CD4-positive, alpha-beta T cell (primary cell): ENCODE data around the gene PTPRM. TPM values are rescaled to one million over a fixed set of nuclear protein-coding genes. Genes with fewer than 3 reads are reported as not detected.
"Not testable (repeated sequence)": the region's sequence is repeated elsewhere in the genome, so short reads cannot be mapped to it uniquely, and the experiment has no call there.

ENCODE experiments used
- ATAC-seq: fragments of 200-7000 bp; cut with Tn5 transposase; one replicate; pipeline ENCODE4 v1.10.0; 2022; ENCODE audit warnings: mild to moderate bottlenecking; ENCODE audit not compliant: poor library complexity
- CTCF ChIA-PET: fragments of 350-600 bp; sonication (Branson Sonifier 250); formaldehyde crosslinking; loops from one replicate; lab custom pipeline; 2021; ENCODE audit warnings: antibody characterized with exemption, inconsistent platforms; lab: Charles Lee
- POLR2A ChIA-PET: fragments of 350-600 bp; sonication (Branson Sonifier 250); formaldehyde crosslinking; loops from one replicate; lab custom pipeline; 2021; ENCODE audit warnings: antibody characterized with exemption, inconsistent platforms; lab: Charles Lee
- DNase-seq, 14 experiments: peaks; one replicate each; pipeline ENCODE4 v3.0.0-alpha.2; 2013 to 2020; ENCODE audit warnings: mixed read lengths in 2 of 14
- H3K27ac ChIP-seq, 2 donors: one replicate each; pipeline versions ENCODE4 v1.5.1 to v1.7.0; 2013; ENCODE audit warnings: low read length in 2 of 2, low read depth in 1 of 2, mild to moderate bottlenecking in 1 of 2
- H3K27me3 ChIP-seq, 2 experiments: 1 replicate in 1 of 2; 2 replicates in 1 of 2; pipeline versions ENCODE4 v1.6.1 to v1.7.0; 2013; ENCODE audit warnings: low read length in 2 of 2, control low read depth in 1 of 2, mild to moderate bottlenecking in 1 of 2, moderate library complexity in 1 of 2; ENCODE audit not compliant: insufficient read depth in 2 of 2, control insufficient read depth in 1 of 2
- H3K36me3 ChIP-seq: one replicate; pipeline ENCODE4 v1.6.1; 2013; ENCODE audit warnings: low read length, control low read depth; ENCODE audit not compliant: insufficient read depth
- H3K4me1 ChIP-seq: one replicate; pipeline ENCODE4 v1.6.1; 2013; ENCODE audit warnings: low read length, control low read depth; ENCODE audit not compliant: insufficient read depth
- H3K4me3 ChIP-seq: one replicate; pipeline ENCODE4 v1.5.1; 2013; ENCODE audit warnings: mild to moderate bottlenecking, low read length, moderate library complexity
- H3K9me3 ChIP-seq, 2 experiments: 1 replicate in 1 of 2; 2 replicates in 1 of 2; pipeline versions ENCODE4 v1.6.1 to v1.7.0; 2013; ENCODE audit warnings: low read length in 2 of 2, mild to moderate bottlenecking in 2 of 2, control low read depth in 1 of 2, moderate library complexity in 1 of 2; ENCODE audit not compliant: control insufficient read depth in 1 of 2, insufficient read depth in 1 of 2
- H3K27ac Mint-ChIP-seq: one replicate; pipeline ENCODE4 v1.8.0; 2020; ENCODE audit warnings: mixed read lengths
- H3K27me3 Mint-ChIP-seq: one replicate; pipeline ENCODE4 v1.8.0; 2021; ENCODE audit warnings: mixed read lengths
- H3K36me3 Mint-ChIP-seq: one replicate; pipeline ENCODE4 v1.8.0; 2021; ENCODE audit warnings: low read depth, mixed read lengths
- H3K4me1 Mint-ChIP-seq: one replicate; pipeline ENCODE4 v1.8.0; 2021; ENCODE audit warnings: low read depth, mixed read lengths
- H3K4me3 Mint-ChIP-seq: one replicate; pipeline ENCODE4 v1.8.0; 2020; ENCODE audit warnings: mild to moderate bottlenecking, mixed read lengths
- H3K9me3 Mint-ChIP-seq: one replicate; pipeline ENCODE4 v1.8.0; 2020; ENCODE audit warnings: mixed read lengths
- intact Hi-C, 2 experiments: fragments of 100-400 bp; cut with DNase I in 1 of 2; cut with micrococcal nuclease in 1 of 2; formaldehyde crosslinking; loops; one replicate each; pipeline versions ENCODE4 v1.15.1 to v1.9.0; 2023 to 2025; cut with DNase I, micrococcal nuclease
- total RNA-seq, 174 experiments: library from RNA in 2 of 174; stranded (reverse) in 2 of 174; gene quantifications; one replicate each; pipeline ENCODE4 v1.2.3 and lab custom pipeline; 2021 to 2026
- TF ChIP-seq, protein P1 (sequence below): fragments of 200-600 bp; IDR thresholded peaks from one replicate; pipeline ENCODE4 v1.8.0; 2022; ENCODE audit warnings: antibody characterized with exemption, mild to moderate bottlenecking

Gene PTPRM
- total RNA-seq, 2 experiments from 2014 or later: 21.7 to 21.9 TPM

DNA sequence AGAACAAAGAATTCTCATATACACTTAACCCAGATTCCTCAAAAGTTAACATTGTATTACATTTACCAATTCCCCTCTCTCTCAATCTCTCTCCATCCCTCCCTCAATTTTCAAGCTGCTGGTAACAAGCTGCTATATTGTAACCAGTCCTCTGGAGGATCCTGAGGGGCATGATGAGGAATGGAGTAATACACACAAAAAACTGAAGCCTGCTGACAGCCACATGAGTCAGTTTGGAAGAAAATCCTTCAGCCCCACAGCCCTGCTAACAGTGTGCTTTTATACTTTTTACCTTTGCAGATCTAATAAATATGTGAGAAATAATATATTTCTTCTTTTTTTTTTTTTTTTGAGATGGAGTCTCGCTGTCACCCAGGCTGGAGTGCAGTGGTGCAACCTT is 876.4 kb downstream of the PTPRM start:
- intact Hi-C loops: no loop called here
- Mint-ChIP-seq H3K4me1 (no peaks in the 10 kb centered on the region), H3K36me3 (no peaks in the 10 kb centered on the region), H3K9me3 (peaks cover 3% of the 10 kb centered on the region), H3K4me3 (no peak overlapping the region), H3K27ac (no peak overlapping the region), H3K27me3 (peaks cover 20% of the 10 kb centered on the region)
- Histone ChIP-seq H3K27ac (no peak overlapping the region), H3K27me3 (no peaks in the 10 kb centered on the region), H3K4me3 (no peak overlapping the region), H3K36me3 (no peaks in the 10 kb centered on the region), H3K4me1 (no peaks in the 10 kb centered on the region), H3K9me3 (peaks cover 8 to 15% of the 10 kb centered on the region in 2 experiments)
- TF ChIP-seq, protein P1, sequence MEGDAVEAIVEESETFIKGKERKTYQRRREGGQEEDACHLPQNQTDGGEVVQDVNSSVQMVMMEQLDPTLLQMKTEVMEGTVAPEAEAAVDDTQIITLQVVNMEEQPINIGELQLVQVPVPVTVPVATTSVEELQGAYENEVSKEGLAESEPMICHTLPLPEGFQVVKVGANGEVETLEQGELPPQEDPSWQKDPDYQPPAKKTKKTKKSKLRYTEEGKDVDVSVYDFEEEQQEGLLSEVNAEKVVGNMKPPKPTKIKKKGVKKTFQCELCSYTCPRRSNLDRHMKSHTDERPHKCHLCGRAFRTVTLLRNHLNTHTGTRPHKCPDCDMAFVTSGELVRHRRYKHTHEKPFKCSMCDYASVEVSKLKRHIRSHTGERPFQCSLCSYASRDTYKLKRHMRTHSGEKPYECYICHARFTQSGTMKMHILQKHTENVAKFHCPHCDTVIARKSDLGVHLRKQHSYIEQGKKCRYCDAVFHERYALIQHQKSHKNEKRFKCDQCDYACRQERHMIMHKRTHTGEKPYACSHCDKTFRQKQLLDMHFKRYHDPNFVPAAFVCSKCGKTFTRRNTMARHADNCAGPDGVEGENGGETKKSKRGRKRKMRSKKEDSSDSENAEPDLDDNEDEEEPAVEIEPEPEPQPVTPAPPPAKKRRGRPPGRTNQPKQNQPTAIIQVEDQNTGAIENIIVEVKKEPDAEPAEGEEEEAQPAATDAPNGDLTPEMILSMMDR: no peak
- ChIA-PET CTCF (no interaction called here), POLR2A (no interaction called here)
- DNase-seq (no peak), ATAC-seq (no peak)

DNA sequence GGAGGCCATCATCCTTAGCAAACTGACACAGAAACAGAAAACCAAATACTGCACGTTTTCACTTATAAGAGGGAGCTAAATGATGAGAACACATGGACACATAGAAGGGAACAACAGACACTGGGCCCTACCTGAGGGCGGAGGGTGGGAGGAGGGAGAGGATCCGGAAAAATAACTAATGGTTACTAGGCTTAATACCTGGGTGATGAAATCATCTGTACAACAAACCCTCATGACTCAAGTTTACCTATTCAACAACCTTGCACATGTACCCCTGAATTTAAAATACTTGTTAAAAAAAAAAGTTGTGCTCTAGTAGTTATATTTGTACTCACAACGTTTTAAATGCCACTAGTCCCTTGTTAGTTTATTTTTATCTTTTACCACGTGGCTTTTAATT is 879.8 kb downstream of the PTPRM start:
- H3K4me3 Mint-ChIP-seq, H3K9me3 ChIP-seq, H3K9me3 Mint-ChIP-seq, ATAC-seq, POLR2A ChIA-PET, H3K36me3 Mint-ChIP-seq, H3K4me1 Mint-ChIP-seq, H3K4me1 ChIP-seq, intact Hi-C loops, DNase-seq, H3K27ac ChIP-seq, H3K27ac Mint-ChIP-seq, H3K27me3 ChIP-seq, H3K36me3 ChIP-seq, H3K4me3 ChIP-seq: not testable (repeated sequence)
- CTCF ChIA-PET: interaction anchor here (0.5 kb wide), 1 partner anchor 129 kb away, joined by 3 read pairs; no protein-coding TSS in a partner anchor
- H3K27me3 Mint-ChIP-seq: peaks cover 20% of the 10 kb centered on the region

DNA sequence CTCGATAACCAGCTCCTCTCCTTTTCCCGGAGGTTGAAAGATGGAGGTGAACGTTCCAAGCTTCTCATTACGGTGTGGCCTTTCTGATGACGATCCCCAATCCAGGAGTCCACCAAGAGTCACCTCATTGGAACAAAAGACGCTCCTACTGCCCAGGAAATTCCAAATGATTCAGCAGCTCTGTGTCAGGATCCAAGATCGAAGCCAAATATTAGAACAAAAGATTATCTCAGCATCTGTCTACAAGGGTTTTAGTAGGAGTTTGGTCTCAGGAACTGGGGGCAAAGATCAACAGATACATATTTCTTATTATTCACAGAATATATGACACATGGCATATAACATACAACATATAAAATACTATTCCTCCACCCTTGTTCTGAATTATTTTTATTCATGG is 881.0 kb downstream of the PTPRM start:
- H3K27me3 Mint-ChIP-seq: peaks cover 20% of the 10 kb centered on the region
- CTCF ChIA-PET: no interaction called here
- no peak overlapping the region for H3K4me3 Mint-ChIP-seq
- TF ChIP-seq, protein P1: no peak
- no peak overlapping the region for H3K4me3 ChIP-seq
- ATAC-seq: no peak
- H3K36me3 ChIP-seq: no peaks in the 10 kb centered on the region
- H3K36me3 Mint-ChIP-seq: no peaks in the 10 kb centered on the region
- no peaks in the 10 kb centered on the region for H3K9me3 ChIP-seq
- H3K27ac Mint-ChIP-seq: no peak overlapping the region
- no peaks in the 10 kb centered on the region for H3K27me3 ChIP-seq
- H3K27ac ChIP-seq: no peak overlapping the region
- H3K9me3 Mint-ChIP-seq: no peaks in the 10 kb centered on the region
- no peaks in the 10 kb centered on the region for H3K4me1 ChIP-seq
- POLR2A ChIA-PET: interaction anchor here (0.6 kb wide), 1 partner anchor 262 kb away, joined by 3 read pairs; no protein-coding TSS in a partner anchor
- DNase-seq: no peak
- no peaks in the 10 kb centered on the region for H3K4me1 Mint-ChIP-seq
- intact Hi-C loops: no loop called here

DNA sequence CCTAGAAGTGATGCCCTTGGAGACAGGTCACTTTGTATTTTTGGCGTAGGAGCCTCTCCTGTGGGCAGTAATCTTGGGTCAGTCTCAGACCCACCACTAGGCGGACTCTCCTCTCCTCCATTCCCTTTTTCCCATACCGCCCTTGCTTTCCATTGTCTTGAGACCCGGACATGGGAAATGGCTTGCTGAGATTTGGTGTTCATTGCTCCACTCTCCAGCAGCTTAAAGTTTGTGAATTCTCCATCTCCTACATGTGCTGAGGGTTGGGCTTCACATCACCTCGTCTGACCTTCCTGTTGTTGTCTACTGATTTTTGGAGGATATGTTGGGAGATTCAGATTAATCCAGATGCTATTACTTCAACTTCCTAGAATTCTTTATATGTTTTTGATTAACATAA is 882.9 kb downstream of the PTPRM start:
- Mint-ChIP-seq H3K4me1 (no peaks in the 10 kb centered on the region), H3K36me3 (no peaks in the 10 kb centered on the region), H3K4me3 (no peak overlapping the region), H3K27me3 (peaks cover 14% of the 10 kb centered on the region), H3K9me3 (no peaks in the 10 kb centered on the region), H3K27ac (no peak overlapping the region)
- no peaks in the 10 kb centered on the region for H3K9me3 ChIP-seq
- TF ChIP-seq, protein P1: no peak
- no peaks in the 10 kb centered on the region for H3K27me3 ChIP-seq
- H3K4me3 ChIP-seq: no peak overlapping the region
- CTCF ChIA-PET: no interaction called here
- H3K36me3 ChIP-seq: no peaks in the 10 kb centered on the region
- ATAC-seq: no peak
- DNase-seq: no peak
- POLR2A ChIA-PET: no interaction called here
- intact Hi-C loops: no loop called here
- no peak overlapping the region for H3K27ac ChIP-seq
- H3K4me1 ChIP-seq: no peaks in the 10 kb centered on the region
